ENCODE data around the gene KDSR. TPM values are rescaled to one million over a fixed set of nuclear protein-coding genes. Genes with fewer than 3 reads are reported as not detected.

KDSR gene
- total and polyA plus RNA-seq, 4 donors, result 11.3 to 37.2 (median 31.4) TPM

GRCh38 chr18:63329431-63330145 is 37.4 kb downstream of the KDSR start (continued):
- TF ChIP-seq ZBTB33 (IDR thresholded peaks at IDR 0.05), result no peak
- TF ChIP-seq FOXA1 (IDR thresholded peaks at IDR 0.05), result no peak
- no peak for TF ChIP-seq HNF4G (IDR thresholded peaks at IDR 0.05)
- TF ChIP-seq FOXA2 (IDR thresholded peaks at IDR 0.05), result no peak

- Histone ChIP-seq H3K4me1 (ENCODE audit: control insufficient read depth in 4 of 4, insufficient read depth in 4 of 4, low read length in 3 of 4) (peaks cover 0 to 7% (median 1%) of the 10 kb centered on the region in 4 donors), H3K9me3 (ENCODE audit: control insufficient read depth in 4 of 4, low read length in 3 of 4) (no peaks in the 10 kb centered on the region), H3K36me3 (ENCODE audit: control insufficient read depth in 4 of 4, insufficient read depth in 3 of 4, low read depth in 1 of 4, low read length in 3 of 4) (peaks cover 0 to 8% (median 6%) of the 10 kb centered on the region in 4 donors), H3K27me3 (ENCODE audit: control insufficient read depth in 4 of 4, insufficient read depth in 4 of 4, low read length in 3 of 4) (no peaks in the 10 kb centered on the region), H3K27ac (ENCODE audit: low read depth in 1 of 2, low read length in 2 of 2) (no peak overlapping the region), H3K9ac (ENCODE audit: low read depth in 1 of 2, low read length in 2 of 2) (no peak overlapping the region), H3K4me3 (ENCODE audit: low read depth in 1 of 3, low read length in 3 of 3) (no peak overlapping the region)
- no peak for TF ChIP-seq SP1 (IDR thresholded peaks at IDR 0.05)
- TF ChIP-seq JUND (IDR thresholded peaks at IDR 0.05), result no peak
- no peak for DNase-seq (ENCODE audit: low spot score)
- WGBS, result 92% methylated on average over 5 of the region's 5 CpGs
These were observed 41.0 kb downstream of the KDSR start for GRCh38 chr18:63326011-63326410.

GRCh38 chr18:63325086-63325686 is 41.8 kb downstream of the KDSR start:
- Histone ChIP-seq H3K36me3 (ENCODE audit: control insufficient read depth in 4 of 4, insufficient read depth in 3 of 4, low read depth in 1 of 4, low read length in 3 of 4) (peaks cover 0 to 2% (median under 1%) of the 10 kb centered on the region in 4 donors), H3K4me3 (ENCODE audit: low read depth in 1 of 3, low read length in 3 of 3) (no peak overlapping the region), H3K4me1 (ENCODE audit: control insufficient read depth in 4 of 4, insufficient read depth in 4 of 4, low read length in 3 of 4) (peaks cover 0 to 11% (median 4%) of the 10 kb centered on the region in 4 donors), H3K9me3 (ENCODE audit: control insufficient read depth in 4 of 4, low read length in 3 of 4) (no peaks in the 10 kb centered on the region), H3K27me3 (ENCODE audit: control insufficient read depth in 4 of 4, insufficient read depth in 4 of 4, low read length in 3 of 4) (no peaks in the 10 kb centered on the region), H3K27ac (ENCODE audit: low read depth in 1 of 2, low read length in 2 of 2) (no peak overlapping the region), H3K9ac (ENCODE audit: low read depth in 1 of 2, low read length in 2 of 2) (no peak overlapping the region)
- no peak for DNase-seq (ENCODE audit: low spot score)
- no peak for TF ChIP-seq HNF4A (conservative IDR thresholded peaks at IDR 0.05)
- no peak for TF ChIP-seq TAF1 (conservative IDR thresholded peaks at IDR 0.05)
- no peak for TF ChIP-seq RAD21 (IDR thresholded peaks at IDR 0.05)
- TF ChIP-seq CTCF (IDR thresholded peaks at IDR 0.05; ENCODE audit: low read depth, low read length, missing input control), result no peak
- no peak for TF ChIP-seq YY1 (IDR thresholded peaks at IDR 0.05)
- no peak for TF ChIP-seq HNF4G (IDR thresholded peaks at IDR 0.05)
- TF ChIP-seq GABPA (IDR thresholded peaks at IDR 0.05 in 1 of 2, conservative IDR thresholded peaks at IDR 0.05 in 1 of 2), result no peak
- no peak for TF ChIP-seq SP1 (IDR thresholded peaks at IDR 0.05)
- no peak for TF ChIP-seq FOXA2 (IDR thresholded peaks at IDR 0.05)
- no peak for TF ChIP-seq JUND (IDR thresholded peaks at IDR 0.05)
- TF ChIP-seq NR2F2 (IDR thresholded peaks at IDR 0.05), result no peak
- TF ChIP-seq RXRA (IDR thresholded peaks at IDR 0.05), result no peak
- no peak for TF ChIP-seq MAX (IDR thresholded peaks at IDR 0.05)
- TF ChIP-seq ATF3 (IDR thresholded peaks at IDR 0.05), result no peak
- no peak for TF ChIP-seq FOXA1 (IDR thresholded peaks at IDR 0.05)
- no peak for TF ChIP-seq REST (IDR thresholded peaks at IDR 0.05)
- TF ChIP-seq EGR1 (IDR thresholded peaks at IDR 0.05; ENCODE audit: low read depth in 2 of 2), result no peak
- WGBS, result 92% methylated on average over 11 of the region's 11 CpGs

All from liver (tissue), 9 donors.